ENCODE data around the gene CLEC17A.
"Not testable (repeated sequence)": the region's sequence is repeated elsewhere in the genome, so short reads cannot be mapped to it uniquely, and the experiment has no call there.

- TF ChIP-seq ZNF274 (IDR thresholded peaks at IDR 0.05; ENCODE audit: low read depth, low read length); YY1 (IDR thresholded peaks at IDR 0.05; ENCODE audit: insufficient read depth, insufficient read length): not testable (repeated sequence)
Observed at GRCh38 chr19:14613399-14614098, 30.7 kb downstream of the CLEC17A start.
